ENCODE results near the gene GPR68. TPM values are rescaled to one million over a fixed set of nuclear protein-coding genes. Genes with fewer than 3 reads are reported as not detected.

GPR68 gene
- total and polyA plus RNA-seq, 2 donors (not counting 1 experiment from before 2014, with no cell fraction given), result 0.31 to 0.34 TPM

DNA sequence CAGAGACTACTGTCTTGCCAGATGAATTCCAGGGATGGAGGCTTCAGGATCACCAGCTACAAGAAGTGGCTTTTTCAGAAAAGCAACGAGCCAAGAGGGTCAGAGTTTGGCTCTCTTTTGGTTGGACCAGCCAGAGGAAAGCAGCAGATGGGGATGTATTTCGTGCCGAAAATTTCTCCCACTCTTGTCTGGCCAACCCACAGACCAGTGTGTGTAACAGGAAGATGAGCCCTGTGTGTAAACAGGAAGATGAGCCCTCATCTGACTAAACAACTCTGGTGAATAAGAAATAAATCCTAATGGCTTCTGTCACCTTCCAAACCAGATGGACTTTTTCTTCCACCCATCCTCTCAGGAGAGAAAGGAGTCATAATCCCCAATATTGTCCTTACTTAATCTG, 13.1 kb downstream of the GPR68 start:
- no peak overlapping the region for H3K27ac Mint-ChIP-seq
- ChIA-PET CTCF (no interaction called here), POLR2A (no interaction called here)
- no CpG with 5 or more reads among the region's 3 CpGs for WGBS (ENCODE audit: insufficient coverage)
- no peak for TF ChIP-seq EZH2 (IDR thresholded peaks at IDR 0.05; ENCODE audit: borderline replicate concordance, insufficient read depth, low read depth, low read length, poor library complexity, severe bottlenecking)
- TF ChIP-seq, protein P1, sequence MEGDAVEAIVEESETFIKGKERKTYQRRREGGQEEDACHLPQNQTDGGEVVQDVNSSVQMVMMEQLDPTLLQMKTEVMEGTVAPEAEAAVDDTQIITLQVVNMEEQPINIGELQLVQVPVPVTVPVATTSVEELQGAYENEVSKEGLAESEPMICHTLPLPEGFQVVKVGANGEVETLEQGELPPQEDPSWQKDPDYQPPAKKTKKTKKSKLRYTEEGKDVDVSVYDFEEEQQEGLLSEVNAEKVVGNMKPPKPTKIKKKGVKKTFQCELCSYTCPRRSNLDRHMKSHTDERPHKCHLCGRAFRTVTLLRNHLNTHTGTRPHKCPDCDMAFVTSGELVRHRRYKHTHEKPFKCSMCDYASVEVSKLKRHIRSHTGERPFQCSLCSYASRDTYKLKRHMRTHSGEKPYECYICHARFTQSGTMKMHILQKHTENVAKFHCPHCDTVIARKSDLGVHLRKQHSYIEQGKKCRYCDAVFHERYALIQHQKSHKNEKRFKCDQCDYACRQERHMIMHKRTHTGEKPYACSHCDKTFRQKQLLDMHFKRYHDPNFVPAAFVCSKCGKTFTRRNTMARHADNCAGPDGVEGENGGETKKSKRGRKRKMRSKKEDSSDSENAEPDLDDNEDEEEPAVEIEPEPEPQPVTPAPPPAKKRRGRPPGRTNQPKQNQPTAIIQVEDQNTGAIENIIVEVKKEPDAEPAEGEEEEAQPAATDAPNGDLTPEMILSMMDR (IDR thresholded peaks at IDR 0.05), result no peak
- Histone ChIP-seq H3K4me1 (ENCODE audit: control insufficient read depth in 2 of 2, insufficient read depth in 2 of 2, low read length in 2 of 2) (peaks cover 65 to 68% of the 10 kb centered on the region in 2 donors), H3K79me2 (ENCODE audit: control insufficient read depth, insufficient read depth, low read length) (peaks cover 5% of the 10 kb centered on the region), H3K4me2 (replicated peaks; ENCODE audit: low read depth, low read length, poor library complexity, severe bottlenecking) (no peak overlapping the region), H3K27me3 (replicated peaks in 1 of 4; ENCODE audit: control extremely low read depth in 1 of 4, control insufficient read depth in 3 of 4, insufficient read depth in 4 of 4, low read length in 3 of 4) (no peaks in the 10 kb centered on the region), H3K9ac (ENCODE audit: low read length) (no peak overlapping the region), H3K27ac (ENCODE audit: low read length in 2 of 2) (no peak overlapping the region), H3K4me3 (ENCODE audit: control extremely low read depth in 1 of 5, extremely low read depth in 1 of 5, insufficient read depth in 1 of 5, low read depth in 2 of 5, low read length in 4 of 5) (no peak overlapping the region), H3K9me3 (ENCODE audit: control extremely low read depth in 1 of 3, control insufficient read depth in 2 of 3, insufficient read depth in 1 of 3, low read length in 2 of 3) (peaks cover 0 to 6% (median 4%) of the 10 kb centered on the region in 3 donors), H2AFZ (ENCODE audit: insufficient read depth, low read depth, low read length, poor library complexity, severe bottlenecking) (no peak overlapping the region), H4K20me1 (ENCODE audit: control insufficient read depth, insufficient read depth, low read length, poor library complexity, severe bottlenecking) (no peaks in the 10 kb centered on the region), H3K36me3 (replicated peaks in 1 of 2; ENCODE audit: control extremely low read depth in 1 of 2, control insufficient read depth in 1 of 2, extremely low read depth in 1 of 2, insufficient read depth in 2 of 2, low read length in 1 of 2) (peaks cover 0 to 2% of the 10 kb centered on the region in 2 experiments)
- peaks cover 62% of the 10 kb centered on the region for H3K4me1 Mint-ChIP-seq
- H3K9me3 Mint-ChIP-seq (ENCODE audit: insufficient read depth), result no peaks in the 10 kb centered on the region
- intact Hi-C loops (cut with micrococcal nuclease), result no loop called here
- ATAC-seq (ENCODE audit: low read depth) (no peak), DNase-seq (no peak)
- no peaks in the 10 kb centered on the region for H3K27me3 Mint-ChIP-seq
- H3K4me3 Mint-ChIP-seq, result no peak overlapping the region

DNA sequence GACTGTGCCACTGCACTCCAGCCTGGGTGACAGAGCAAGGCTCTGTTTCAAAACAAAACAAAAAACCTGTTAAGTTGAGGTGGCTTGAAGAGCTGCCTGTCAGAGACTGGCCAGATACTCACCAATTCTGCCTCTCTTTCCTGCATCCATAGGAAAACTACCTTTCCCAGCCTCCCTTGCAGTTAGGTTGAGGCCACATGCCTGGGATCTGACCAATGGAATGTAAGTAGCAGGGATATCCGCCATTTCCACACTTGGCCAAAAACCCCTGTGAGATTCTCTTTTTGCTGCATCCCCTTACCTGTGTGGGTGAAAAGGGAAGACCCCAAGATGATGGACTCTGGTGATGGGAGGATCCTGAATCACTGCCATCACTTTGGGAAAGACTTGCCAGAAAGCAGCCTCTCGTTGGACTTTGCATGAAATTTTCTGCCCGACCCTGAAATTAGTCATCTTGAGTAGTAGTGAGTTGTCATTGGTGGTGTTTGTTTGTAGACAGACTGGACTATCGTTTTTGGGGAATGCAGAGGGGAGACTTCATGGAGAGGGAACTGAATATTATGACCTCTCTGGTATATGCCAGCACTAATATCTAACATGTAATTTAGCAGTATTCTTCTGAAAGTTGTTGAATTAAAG, 14.0 kb downstream of the GPR68 start:
- H3K4me3 ChIP-seq (ENCODE audit: control extremely low read depth in 1 of 5, extremely low read depth in 1 of 5, insufficient read depth in 1 of 5, low read depth in 2 of 5, low read length in 4 of 5), result no peak overlapping the region
- H3K9ac ChIP-seq (ENCODE audit: low read length), result no peak overlapping the region
- intact Hi-C loops (cut with micrococcal nuclease), result no loop called here
- WGBS (ENCODE audit: insufficient coverage), result 69% methylated on average over 2 of the region's 4 CpGs
- H3K27me3 ChIP-seq (replicated peaks in 1 of 4; ENCODE audit: control extremely low read depth in 1 of 4, control insufficient read depth in 3 of 4, insufficient read depth in 4 of 4, low read length in 3 of 4), result no peaks in the 10 kb centered on the region
- no peaks in the 10 kb centered on the region for H4K20me1 ChIP-seq (ENCODE audit: control insufficient read depth, insufficient read depth, low read length, poor library complexity, severe bottlenecking)
- Mint-ChIP-seq H3K27me3 (no peaks in the 10 kb centered on the region), H3K4me3 (no peak overlapping the region), H3K4me1 (peaks cover 68% of the 10 kb centered on the region), H3K9me3 (ENCODE audit: insufficient read depth) (no peaks in the 10 kb centered on the region), H3K27ac (peak overlapping the region; percentile 18)
- peaks cover 0 to 6% (median 4%) of the 10 kb centered on the region in 3 donors for H3K9me3 ChIP-seq (ENCODE audit: control extremely low read depth in 1 of 3, control insufficient read depth in 2 of 3, insufficient read depth in 1 of 3, low read length in 2 of 3)
- peak overlapping the region; percentile 5 to 25 for H3K27ac ChIP-seq (ENCODE audit: low read length in 2 of 2)
- peaks cover 0 to 2% of the 10 kb centered on the region in 2 experiments for H3K36me3 ChIP-seq (replicated peaks in 1 of 2; ENCODE audit: control extremely low read depth in 1 of 2, control insufficient read depth in 1 of 2, extremely low read depth in 1 of 2, insufficient read depth in 2 of 2, low read length in 1 of 2)
- H2AFZ ChIP-seq (ENCODE audit: insufficient read depth, low read depth, low read length, poor library complexity, severe bottlenecking), result no peak overlapping the region
- DNase-seq (no peak), ATAC-seq (ENCODE audit: low read depth) (no peak)
- POLR2A ChIA-PET, result interaction anchor here (1.9 to 2.1 kb wide), 2 partner anchors 13 to 19 kb away, joined by 8 to 9 read pairs; no protein-coding TSS in a partner anchor
- peaks cover 5% of the 10 kb centered on the region for H3K79me2 ChIP-seq (ENCODE audit: control insufficient read depth, insufficient read depth, low read length)
- no peak for TF ChIP-seq EZH2 (IDR thresholded peaks at IDR 0.05; ENCODE audit: borderline replicate concordance, insufficient read depth, low read depth, low read length, poor library complexity, severe bottlenecking)
- TF ChIP-seq, protein P1 (IDR thresholded peaks at IDR 0.05), result no peak
- H3K4me1 ChIP-seq (ENCODE audit: control insufficient read depth in 2 of 2, insufficient read depth in 2 of 2, low read length in 2 of 2), result peaks cover 70 to 73% of the 10 kb centered on the region in 2 donors
- H3K4me2 ChIP-seq (replicated peaks; ENCODE audit: low read depth, low read length, poor library complexity, severe bottlenecking), result peak overlapping the region; percentile 50
- CTCF ChIA-PET, result interaction anchor here (0.8 to 2.2 kb wide), 2 partner anchors 13 to 54 kb away, joined by 3 to 11 read pairs; partner anchors contain the start of gene GPR68
